ENCODE results near the gene EBLN1. TPM values are rescaled to one million over a fixed set of nuclear protein-coding genes. Genes with fewer than 3 reads are reported as not detected.

EBLN1 gene
- total and polyA plus RNA-seq, 9 of the 15 experiments (the other 6 are each of a cell fraction or from before 2014, with no cell fraction given): 0.06 to 3.1 (median 0.80) TPM

DNA sequence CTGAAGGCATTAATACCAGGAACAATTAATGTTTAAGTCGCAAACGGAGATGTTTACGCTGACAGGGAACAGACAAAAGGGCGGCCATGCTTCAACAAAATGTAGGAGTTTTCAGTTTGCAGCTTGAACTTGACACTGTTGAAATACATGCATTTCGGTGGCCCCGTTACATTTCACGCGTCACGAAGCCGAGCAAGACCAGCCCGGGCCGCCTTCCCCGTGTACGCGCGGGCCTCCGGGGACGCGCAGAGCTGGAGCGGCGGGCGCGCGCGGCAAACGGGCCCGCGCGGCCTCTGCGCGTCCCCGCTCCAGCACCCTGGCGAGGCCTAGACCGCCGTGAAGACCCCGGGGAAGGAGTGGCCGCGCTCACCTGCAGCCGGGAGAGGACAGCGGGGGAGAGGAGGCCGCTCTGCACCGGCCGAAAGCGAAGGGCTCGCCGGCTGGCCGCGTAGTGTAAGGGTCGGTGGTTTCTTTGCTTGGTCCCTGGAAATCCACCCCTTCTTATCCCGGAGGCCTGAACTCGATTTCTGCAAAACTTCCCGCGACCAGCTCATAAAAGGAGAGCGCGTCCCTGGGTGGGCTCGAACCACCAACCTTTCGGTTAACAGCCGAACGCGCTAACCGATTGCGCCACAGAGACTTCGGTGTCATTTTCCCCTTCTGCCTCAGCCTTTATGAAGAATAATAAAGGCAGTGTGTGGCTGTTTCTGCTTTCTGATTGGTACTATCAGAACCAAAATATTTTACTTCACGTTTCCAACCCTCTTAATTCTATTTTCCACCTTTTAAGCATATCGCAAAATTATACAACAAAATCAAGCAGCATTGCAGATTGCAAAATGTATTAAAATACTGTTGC is 11.4 kb upstream of the EBLN1 start (continued):
- TF ChIP-seq, protein P1, sequence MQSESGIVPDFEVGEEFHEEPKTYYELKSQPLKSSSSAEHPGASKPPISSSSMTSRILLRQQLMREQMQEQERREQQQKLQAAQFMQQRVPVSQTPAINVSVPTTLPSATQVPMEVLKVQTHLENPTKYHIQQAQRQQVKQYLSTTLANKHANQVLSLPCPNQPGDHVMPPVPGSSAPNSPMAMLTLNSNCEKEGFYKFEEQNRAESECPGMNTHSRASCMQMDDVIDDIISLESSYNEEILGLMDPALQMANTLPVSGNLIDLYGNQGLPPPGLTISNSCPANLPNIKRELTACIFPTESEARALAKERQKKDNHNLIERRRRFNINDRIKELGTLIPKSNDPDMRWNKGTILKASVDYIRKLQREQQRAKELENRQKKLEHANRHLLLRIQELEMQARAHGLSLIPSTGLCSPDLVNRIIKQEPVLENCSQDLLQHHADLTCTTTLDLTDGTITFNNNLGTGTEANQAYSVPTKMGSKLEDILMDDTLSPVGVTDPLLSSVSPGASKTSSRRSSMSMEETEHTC (IDR thresholded peaks at IDR 0.05): no peak
- TF ChIP-seq EWSR1 (IDR thresholded peaks at IDR 0.05; ENCODE audit: borderline replicate concordance, low read depth, partially characterized antibody) (no peak), ESRRA (IDR thresholded peaks at IDR 0.05; ENCODE audit: borderline replicate concordance, low read depth) (peak; percentile 64; the same call in 1 of the 2 replicates), PHB2 (IDR thresholded peaks at IDR 0.05; ENCODE audit: low read depth) (no peak), CHD4 (IDR thresholded peaks at IDR 0.05; ENCODE audit: insufficient read depth, insufficient replicate concordance, low read depth, low read length, poor library complexity, severe bottlenecking) (no peak), ASH1L (IDR thresholded peaks at IDR 0.05; ENCODE audit: borderline replicate concordance, low read depth, partially characterized antibody) (peak; percentile 17), ZNF175 (CRISPR knock-in tag; IDR thresholded peaks at IDR 0.05; ENCODE audit: low read depth) (peak; percentile 72), TCF7L2 (IDR thresholded peaks at IDR 0.05; ENCODE audit: low read depth, low read length) (no peak), TGIF2 (CRISPR knock-in tag; IDR thresholded peaks at IDR 0.05) (no peak), SMAD4 (CRISPR knock-in tag; conservative IDR thresholded peaks at IDR 0.05) (peak; percentile 93), CBFA2T3 (IDR thresholded peaks at IDR 0.05) (peak; percentile 13; the same call in 1 of the 2 replicates), NR1H2 (CRISPR knock-in tag; IDR thresholded peaks at IDR 0.05) (peak; percentile 72; the same call in 1 of the 2 replicates), ZNF79 (CRISPR knock-in tag; IDR thresholded peaks at IDR 0.05; ENCODE audit: low read depth) (no peak), SNIP1 (IDR thresholded peaks at IDR 0.05; ENCODE audit: low read depth) (no peak), PHF8 (IDR thresholded peaks at IDR 0.05; ENCODE audit: borderline replicate concordance, low read length) (peak; percentile 71; the same call in 1 of the 2 replicates), TAF7 (tag; IDR thresholded peaks at IDR 0.05) (no peak), TRIM24 (IDR thresholded peaks at IDR 0.05) (no peak; a peak in 1 of 4 replicates), CCAR2 (IDR thresholded peaks at IDR 0.05; ENCODE audit: low read depth, low read length) (no peak), MBD2 (IDR thresholded peaks at IDR 0.05; ENCODE audit: borderline replicate concordance, low read depth) (no peak)
- TF ChIP-seq, protein P2, sequence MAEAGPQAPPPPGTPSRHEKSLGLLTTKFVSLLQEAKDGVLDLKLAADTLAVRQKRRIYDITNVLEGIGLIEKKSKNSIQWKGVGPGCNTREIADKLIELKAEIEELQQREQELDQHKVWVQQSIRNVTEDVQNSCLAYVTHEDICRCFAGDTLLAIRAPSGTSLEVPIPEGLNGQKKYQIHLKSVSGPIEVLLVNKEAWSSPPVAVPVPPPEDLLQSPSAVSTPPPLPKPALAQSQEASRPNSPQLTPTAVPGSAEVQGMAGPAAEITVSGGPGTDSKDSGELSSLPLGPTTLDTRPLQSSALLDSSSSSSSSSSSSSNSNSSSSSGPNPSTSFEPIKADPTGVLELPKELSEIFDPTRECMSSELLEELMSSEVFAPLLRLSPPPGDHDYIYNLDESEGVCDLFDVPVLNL (CRISPR knock-in tag; IDR thresholded peaks at IDR 0.05; ENCODE audit: low read depth): no peak
- TF ChIP-seq, protein P3, sequence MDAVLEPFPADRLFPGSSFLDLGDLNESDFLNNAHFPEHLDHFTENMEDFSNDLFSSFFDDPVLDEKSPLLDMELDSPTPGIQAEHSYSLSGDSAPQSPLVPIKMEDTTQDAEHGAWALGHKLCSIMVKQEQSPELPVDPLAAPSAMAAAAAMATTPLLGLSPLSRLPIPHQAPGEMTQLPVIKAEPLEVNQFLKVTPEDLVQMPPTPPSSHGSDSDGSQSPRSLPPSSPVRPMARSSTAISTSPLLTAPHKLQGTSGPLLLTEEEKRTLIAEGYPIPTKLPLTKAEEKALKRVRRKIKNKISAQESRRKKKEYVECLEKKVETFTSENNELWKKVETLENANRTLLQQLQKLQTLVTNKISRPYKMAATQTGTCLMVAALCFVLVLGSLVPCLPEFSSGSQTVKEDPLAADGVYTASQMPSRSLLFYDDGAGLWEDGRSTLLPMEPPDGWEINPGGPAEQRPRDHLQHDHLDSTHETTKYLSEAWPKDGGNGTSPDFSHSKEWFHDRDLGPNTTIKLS (IDR thresholded peaks at IDR 0.05; ENCODE audit: borderline replicate concordance, low read depth): peak; percentile 57; the same call in 1 of the 2 replicates
- TF ChIP-seq, protein P4, sequence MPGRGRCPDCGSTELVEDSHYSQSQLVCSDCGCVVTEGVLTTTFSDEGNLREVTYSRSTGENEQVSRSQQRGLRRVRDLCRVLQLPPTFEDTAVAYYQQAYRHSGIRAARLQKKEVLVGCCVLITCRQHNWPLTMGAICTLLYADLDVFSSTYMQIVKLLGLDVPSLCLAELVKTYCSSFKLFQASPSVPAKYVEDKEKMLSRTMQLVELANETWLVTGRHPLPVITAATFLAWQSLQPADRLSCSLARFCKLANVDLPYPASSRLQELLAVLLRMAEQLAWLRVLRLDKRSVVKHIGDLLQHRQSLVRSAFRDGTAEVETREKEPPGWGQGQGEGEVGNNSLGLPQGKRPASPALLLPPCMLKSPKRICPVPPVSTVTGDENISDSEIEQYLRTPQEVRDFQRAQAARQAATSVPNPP (IDR thresholded peaks at IDR 0.05; ENCODE audit: borderline replicate concordance, insufficient read depth, insufficient read length): no peak

All from K562 (cell line).